Fibroblast of lung (primary cell): ENCODE results near the gene TMEM266.

Experiments used
- CTCF ChIP-seq, 2 donors: IDR thresholded peaks in 1 of 2; conservative IDR thresholded peaks in 1 of 2; 1 replicate in 1 of 2; 2 replicates in 1 of 2; pipeline ENCODE4 v1.5.1; 2011 to 2012; ENCODE audit warnings: low read length in 2 of 2, control low read depth in 1 of 2, inconsistent platforms in 1 of 2, low read depth in 1 of 2, mild to moderate bottlenecking in 1 of 2
- EZH2 ChIP-seq: IDR thresholded peaks from 2 replicates; pipeline ENCODE4 v1.5.1; 2012; ENCODE audit warnings: low read length, control low read depth, mild to moderate bottlenecking; ENCODE audit errors: missing control alignments

- no peak for TF ChIP-seq CTCF (conservative IDR thresholded peaks at IDR 0.05 in 1 of 2, IDR thresholded peaks at IDR 0.05 in 1 of 2; ENCODE audit: low read depth in 1 of 2, low read length in 2 of 2)
- TF ChIP-seq EZH2, result no peak
Observed at GRCh38 chr15:76011627-76012551, 47.9 kb upstream of the TMEM266 start, which contains the start of gene NRG4.
